Thymus (tissue), 11 donors: Measurements from ENCODE around the gene NAA15. TPM values are rescaled to one million over a fixed set of nuclear protein-coding genes. Genes with fewer than 3 reads are reported as not detected.
"Not testable (repeated sequence)": the region's sequence is repeated elsewhere in the genome, so short reads cannot be mapped to it uniquely, and the experiment has no call there.

Experiments
- DNase-seq, 9 donors: peaks; one replicate each; pipeline ENCODE4 v3.0.0-alpha.2; 2013; ENCODE audit warnings: low spot score in 9 of 9, low read depth in 6 of 9, missing footprints in 1 of 9
- H3K27ac ChIP-seq, 2 donors: one replicate each; pipeline ENCODE4 v1.5.1; 2013; ENCODE audit warnings: control low read depth in 1 of 2, low read depth in 1 of 2, low read length in 1 of 2, mild to moderate bottlenecking in 1 of 2, moderate library complexity in 1 of 2
- H3K27me3 ChIP-seq, 2 donors: one replicate each; pipeline ENCODE4 v1.5.1; 2013; ENCODE audit warnings: low read length in 1 of 2; ENCODE audit not compliant: control insufficient read depth in 2 of 2, insufficient read depth in 1 of 2
- H3K36me3 ChIP-seq, 2 donors: one replicate each; pipeline ENCODE4 v1.5.1; 2013; ENCODE audit warnings: low read length in 1 of 2, mild to moderate bottlenecking in 1 of 2, moderate library complexity in 1 of 2; ENCODE audit not compliant: control insufficient read depth in 2 of 2, insufficient read depth in 2 of 2
- H3K4me1 ChIP-seq, 2 donors: one replicate each; pipeline ENCODE4 v1.5.1; 2013; ENCODE audit warnings: low read length in 2 of 2; ENCODE audit not compliant: control insufficient read depth in 2 of 2, insufficient read depth in 2 of 2
- H3K4me3 ChIP-seq, 2 donors: one replicate each; pipeline ENCODE4 v1.5.1; 2013; ENCODE audit warnings: low read length in 2 of 2, control low read depth in 1 of 2, mild to moderate bottlenecking in 1 of 2
- H3K9me3 ChIP-seq, 2 donors: one replicate each; pipeline ENCODE4 v1.5.1; 2013; ENCODE audit warnings: low read length in 1 of 2, mild to moderate bottlenecking in 1 of 2; ENCODE audit not compliant: control insufficient read depth in 2 of 2, insufficient read depth in 1 of 2
- WGBS: extraction: QIAGEN DNeasy Blood & Tissue Kit; methylation state at CpG from one replicate; pipeline ENCODE4 v1.1.7; 2013; 5-methylcytosine and 5-hydroxymethylcytosine counted together
- polyA plus RNA-seq: library from polyadenylated mRNA; stranded (reverse); fragments of 200-250 nt; gene quantifications from one replicate; pipeline ENCODE4 v1.2.3, GENCODE V29; 2013
- total RNA-seq: library from RNA; stranded (reverse); fragments of 120-200 nt; gene quantifications from one replicate; pipeline ENCODE4 v1.2.4, GENCODE V29; 2013
- donor health status: healthy.

Gene NAA15
- total and polyA plus RNA-seq, 2 donors: 9.9 to 31.4 TPM

GRCh38 chr4:139322070-139322469 is 20.8 kb downstream of the NAA15 start:
- H3K4me1 ChIP-seq, H3K27me3 ChIP-seq, H3K36me3 ChIP-seq, H3K27ac ChIP-seq, H3K4me3 ChIP-seq, H3K9me3 ChIP-seq, DNase-seq: not testable (repeated sequence)
- WGBS: 93% methylated on average over 1 of the region's 1 CpG

- H3K36me3 ChIP-seq, H3K27ac ChIP-seq, H3K4me3 ChIP-seq, H3K27me3 ChIP-seq, DNase-seq, H3K4me1 ChIP-seq, H3K9me3 ChIP-seq: not testable (repeated sequence)
- 99% methylated on average over 6 of the region's 6 CpGs for WGBS
Measured at GRCh38 chr4:139322541-139322940, 21.2 kb downstream of the NAA15 start.

DNA sequence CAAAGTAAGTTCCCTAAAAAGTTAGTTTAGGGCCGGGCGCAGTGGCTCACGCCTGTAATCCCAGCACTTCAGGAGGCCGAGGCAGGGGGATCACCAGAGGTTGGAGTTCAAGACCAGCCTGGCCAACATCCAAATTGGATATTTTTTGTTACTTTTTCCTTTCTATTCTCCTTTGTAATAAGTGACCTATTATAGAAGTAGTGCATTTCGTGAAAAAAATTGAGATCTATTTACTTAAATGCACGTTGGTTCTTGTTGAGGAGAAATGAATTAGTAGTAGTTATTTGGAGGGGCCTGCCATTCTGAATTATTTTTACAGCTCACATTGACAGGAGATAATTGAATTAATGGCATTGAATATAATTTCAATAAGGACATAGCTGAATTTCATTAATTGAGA is 23.3 kb downstream of the NAA15 start:
- Histone ChIP-seq H3K27ac (no peak overlapping the region), H3K4me1 (peaks cover 0 to 3% of the 10 kb centered on the region in 2 donors), H3K9me3 (peaks cover 0 to 5% of the 10 kb centered on the region in 2 donors), H3K27me3 (no peaks in the 10 kb centered on the region), H3K4me3 (no peak overlapping the region), H3K36me3 (peaks cover 0 to 11% of the 10 kb centered on the region in 2 donors)
- 98% methylated on average over 6 of the region's 6 CpGs for WGBS
- no peak for DNase-seq

- no peak for DNase-seq
- Histone ChIP-seq H3K27me3 (no peaks in the 10 kb centered on the region), H3K4me1 (no peaks in the 10 kb centered on the region), H3K9me3 (peaks cover 0 to 5% of the 10 kb centered on the region in 2 donors), H3K36me3 (peaks cover 0 to 19% of the 10 kb centered on the region in 2 donors), H3K27ac (no peak overlapping the region), H3K4me3 (no peak overlapping the region)
- 96% methylated on average over 4 of the region's 4 CpGs for WGBS
Measured at GRCh38 chr4:139329665-139330200, 28.4 kb downstream of the NAA15 start.

DNA sequence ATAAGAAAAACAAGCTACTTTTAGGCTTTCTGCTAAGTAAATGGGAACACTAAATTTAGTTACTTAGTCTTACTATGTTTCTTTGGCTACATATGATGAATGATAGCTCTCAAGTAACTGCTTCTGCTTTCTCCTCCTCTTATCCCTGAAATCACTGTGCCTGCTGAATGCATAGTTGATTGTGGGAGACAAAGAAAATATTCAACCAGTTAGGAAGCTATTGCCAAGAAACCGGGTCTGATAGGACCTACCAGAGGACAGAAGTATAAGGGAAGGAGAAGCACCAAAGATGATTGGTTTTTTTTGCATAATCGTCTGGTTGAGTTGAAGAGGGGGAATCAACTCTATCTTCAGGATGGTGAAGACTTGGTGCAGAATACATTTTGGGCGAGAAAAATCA is 29.0 kb downstream of the NAA15 start:
- 99% methylated on average over 3 of the region's 3 CpGs for WGBS
- no peak for DNase-seq
- H3K4me1 ChIP-seq: no peaks in the 10 kb centered on the region

DNA sequence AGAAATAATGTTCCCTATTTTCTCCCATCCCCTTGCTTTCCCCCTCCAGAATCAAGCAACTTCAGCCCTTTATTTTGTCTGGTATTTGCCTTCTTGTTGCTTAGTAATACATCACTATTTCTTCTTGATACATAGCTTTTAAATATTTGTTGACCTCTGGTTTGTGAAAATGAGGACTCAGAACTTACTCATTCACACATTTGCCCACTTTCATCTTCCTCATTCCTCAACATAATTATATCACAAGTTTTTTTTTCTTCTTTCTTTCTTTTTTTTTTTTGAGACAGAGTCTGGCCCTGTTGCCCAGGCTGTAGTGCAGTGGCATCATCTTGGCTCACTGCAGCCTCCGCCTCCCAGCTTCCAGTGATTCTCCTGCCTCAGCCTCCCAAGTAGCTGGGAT is 29.9 kb downstream of the NAA15 start:
- Histone ChIP-seq H3K9me3 (peaks cover 0 to 5% of the 10 kb centered on the region in 2 donors), H3K27me3 (no peaks in the 10 kb centered on the region), H3K27ac (no peak overlapping the region), H3K4me3 (no peak overlapping the region), H3K36me3 (peaks cover 4 to 22% of the 10 kb centered on the region in 2 donors), H3K4me1 (no peaks in the 10 kb centered on the region)
- DNase-seq: no peak
- 100% methylated on average over 1 of the region's 1 CpG for WGBS

More for the DNA sequence above, 29.0 kb downstream of the NAA15 start:
- H3K9me3 ChIP-seq: peaks cover 0 to 5% of the 10 kb centered on the region in 2 donors
- H3K36me3 ChIP-seq: peaks cover 0 to 22% of the 10 kb centered on the region in 2 donors
- H3K27me3 ChIP-seq: no peaks in the 10 kb centered on the region
- no peak overlapping the region for H3K4me3 ChIP-seq
- H3K27ac ChIP-seq: no peak overlapping the region

DNA sequence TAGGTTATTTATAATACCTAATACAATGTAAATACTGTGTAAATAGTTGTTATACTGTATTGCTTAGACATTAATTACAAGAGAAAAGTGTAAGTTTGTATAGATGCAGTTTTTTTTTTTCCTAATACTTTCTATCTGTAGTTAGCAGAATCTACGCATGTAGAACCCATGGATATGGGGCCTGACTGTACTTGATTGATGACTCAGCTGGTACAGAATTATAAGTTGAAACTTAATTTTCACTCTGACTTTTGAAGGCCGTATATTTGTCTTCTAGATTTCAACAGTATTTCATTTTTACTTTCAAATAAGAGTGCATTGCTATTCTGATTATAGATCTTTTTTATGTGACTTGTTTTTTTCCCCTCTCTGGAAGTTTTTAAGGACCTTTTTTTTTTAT is 31.7 kb downstream of the NAA15 start:
- peaks cover 4 to 19% of the 10 kb centered on the region in 2 donors for H3K36me3 ChIP-seq
- WGBS: 96% methylated on average over 2 of the region's 2 CpGs
- H3K9me3 ChIP-seq: peaks cover 0 to 2% of the 10 kb centered on the region in 2 donors
- H3K27me3 ChIP-seq: no peaks in the 10 kb centered on the region
- no peak overlapping the region for H3K4me3 ChIP-seq
- no peak for DNase-seq
- H3K27ac ChIP-seq: no peak overlapping the region
- H3K4me1 ChIP-seq: no peaks in the 10 kb centered on the region

DNA sequence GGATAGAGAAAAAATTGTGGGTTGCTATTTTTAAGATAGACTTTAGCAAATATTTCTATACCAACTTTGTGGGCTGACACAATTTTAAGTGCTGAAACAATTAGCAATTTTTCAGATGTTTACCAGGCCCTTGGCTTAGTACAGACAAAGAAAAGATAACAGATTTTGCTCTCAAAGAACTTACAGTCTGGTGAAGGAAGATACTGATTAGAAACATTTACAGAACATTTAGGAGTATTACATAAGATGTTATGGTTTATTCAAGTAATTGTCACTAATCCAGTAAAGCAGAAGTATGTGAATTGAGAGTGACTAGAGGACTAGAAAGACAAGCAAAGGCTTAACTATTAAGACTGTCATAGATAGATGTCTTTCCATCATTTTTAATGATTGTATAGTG is 36.3 kb downstream of the NAA15 start:
- no peaks in the 10 kb centered on the region for H3K4me1 ChIP-seq
- no peak for DNase-seq
- H3K27ac ChIP-seq: no peak overlapping the region
- no peaks in the 10 kb centered on the region for H3K27me3 ChIP-seq
- H3K4me3 ChIP-seq: no peak overlapping the region
- H3K9me3 ChIP-seq: no peaks in the 10 kb centered on the region
- peaks cover 10 to 23% of the 10 kb centered on the region in 2 donors for H3K36me3 ChIP-seq

- Histone ChIP-seq H3K27me3 (no peaks in the 10 kb centered on the region), H3K9me3 (no peaks in the 10 kb centered on the region), H3K36me3 (peaks cover 10 to 59% of the 10 kb centered on the region in 2 donors), H3K27ac (no peak overlapping the region), H3K4me3 (no peak overlapping the region), H3K4me1 (no peaks in the 10 kb centered on the region)
- 94% methylated on average over 1 of the region's 1 CpG for WGBS
- no peak for DNase-seq
Measured at GRCh38 chr4:139361301-139361700, 60.0 kb downstream of the NAA15 start.
